ENCODE data around the gene GPS1.

GRCh38 chr17:82028966-82029365, 22.7 kb upstream of the GPS1 start:
- no peak for TF ChIP-seq CTCF (IDR thresholded peaks at IDR 0.05)
- no peak for TF ChIP-seq POLR2A (IDR thresholded peaks at IDR 0.05)
- TF ChIP-seq POLR2AphosphoS5 (IDR thresholded peaks at IDR 0.05; ENCODE audit: insufficient read depth in 1 of 2, low read depth in 1 of 2), result no peak

Data from vagina (tissue), 2 donors.